ENCODE data around the gene AKAP14. TPM values are rescaled to one million over a fixed set of nuclear protein-coding genes. Genes with fewer than 3 reads are reported as not detected.

Gene AKAP14
- total RNA-seq = not detected in 2 replicates

GRCh38 chrX:119895843-119896326 lies at the start of gene AKAP14:
AKAP14 (plus strand) TSS chrX:119895893; CDS start chrX:119903224, 7,331 bp downstream.

GRCh38 chrX:119852382-119853353 lies 43.0 kb upstream of the AKAP14 start, which contains the start of gene UPF3B:
UPF3B (minus strand) TSS chrX:119852963; CDS start chrX:119852928, 35 bp downstream.

GRCh38 chrX:119871599-119872395 lies 23.9 kb upstream of the AKAP14 start, which contains the start of the genes NDUFA1 and RNF113A:
NDUFA1 (plus strand) TSS chrX:119871832; CDS start chrX:119871912, 80 bp downstream.
RNF113A (minus strand) TSS chrX:119871733; CDS start chrX:119871613, 120 bp downstream.

GRCh38 chrX:119943185-119943988 lies 47.7 kb downstream of the AKAP14 start, which contains the start of gene NKAP:
NKAP (minus strand) TSS chrX:119943751; CDS start chrX:119943605, 146 bp downstream.

Other genes starting within 250 kb of the AKAP14 start
- 9.3 and 9.5 TPM in 2 replicates for gene SEPTIN6, start 202.7 kb upstream of the AKAP14 start, total RNA-seq
- gene SOWAHD, start 137.3 kb upstream of the AKAP14 start, total RNA-seq = under 0.01 and 0.09 TPM in 2 replicates
- 2,148 and 2,721 TPM in 2 replicates for gene RPL39, start 104.3 kb upstream of the AKAP14 start, total RNA-seq
- 1.7 and 1.9 TPM in 2 replicates for gene UPF3B, start 42.9 kb upstream of the AKAP14 start, total RNA-seq
- gene RNF113A, start 24.2 kb upstream of the AKAP14 start, total RNA-seq = 18.6 and 21.4 TPM in 2 replicates
- 140 and 172 TPM in 2 replicates for gene NDUFA1, start 24.1 kb upstream of the AKAP14 start, total RNA-seq
- gene NKAP, start 47.9 kb downstream of the AKAP14 start, total RNA-seq = 2.0 and 3.8 TPM in 2 replicates
- gene RHOXF2B, start 181.8 kb downstream of the AKAP14 start, total RNA-seq = not detected in 2 replicates
- gene RHOXF1, start 220.0 kb downstream of the AKAP14 start, total RNA-seq = not detected in 2 replicates